ENCODE results near the gene TARS3. TPM values are rescaled to one million over a fixed set of nuclear protein-coding genes. Genes with fewer than 3 reads are reported as not detected.

TARS3 gene
- total RNA-seq = 13.9 and 14.3 TPM in 2 replicates

GRCh38 chr15:101723874-101724674 lies at the start of gene TARS3:
Gene TARS3, minus strand, starts transcription at chr15:101724473. Its CDS starts 86 bp downstream, at chr15:101724387.

GRCh38 chr15:101652098-101652785 lies 72.0 kb downstream of the TARS3 start, which contains the start of gene TM2D3:
Gene TM2D3, minus strand, starts transcription at chr15:101652381. Its CDS starts 20 bp downstream, at chr15:101652361.

Other genes with a start within 250 kb of the TARS3 start
- gene PCSK6, start 234.8 kb downstream of the TARS3 start, total RNA-seq = 1.2 and 3.2 TPM in 2 replicates
- gene TM2D3, start 72.1 kb downstream of the TARS3 start, total RNA-seq = 30.1 and 42.5 TPM in 2 replicates
- not detected in 2 replicates for gene OR4F6, start 79.0 kb upstream of the TARS3 start, total RNA-seq
- gene OR4F15, start 87.7 kb upstream of the TARS3 start, total RNA-seq = 0.05 TPM in 1 of 2 replicates, not detected in the other

All from smooth muscle cell of the umbilical artery (primary cell).